GM18502 (cell line): Measurements from ENCODE around the gene LONP2.
"Not testable (repeated sequence)": the region's sequence is repeated elsewhere in the genome, so short reads cannot be mapped to it uniquely, and the experiment has no call there.

ENCODE experiments used
- ATAC-seq: cut with Tn5 transposase; IDR thresholded peaks from one replicate; pipeline ENCODE4 v1.9.1; 2021; ENCODE audit warnings: mild to moderate bottlenecking; ENCODE audit not compliant: unreplicated experiment, poor library complexity

Gene LONP2

GRCh38 chr16:48234630-48235029 is 9.5 kb upstream of the LONP2 start:
- ATAC-seq, result no peak

GRCh38 chr16:48235058-48235555 is 9.0 kb upstream of the LONP2 start:
- no peak for ATAC-seq

GRCh38 chr16:48235556-48236136 is 8.5 kb upstream of the LONP2 start:
- ATAC-seq, result no peak

GRCh38 chr16:48236286-48236685 is 7.8 kb upstream of the LONP2 start:
- no peak for ATAC-seq

GRCh38 chr16:48240147-48240546 is 4.0 kb upstream of the LONP2 start:
- ATAC-seq, result not testable (repeated sequence)

GRCh38 chr16:48244863-48245195 is 729 bp downstream of the LONP2 start:
- no peak for ATAC-seq

GRCh38 chr16:48246066-48246465 is 2.0 kb downstream of the LONP2 start:
- no peak for ATAC-seq

- no peak for ATAC-seq
These were observed 3.2 kb downstream of the LONP2 start, which contains the start of gene ABCC11 for GRCh38 chr16:48247311-48247710. Gene ABCC11, minus strand, starts transcription at chr16:48247539. Its CDS starts 15,618 bp downstream, at chr16:48231921.

GRCh38 chr16:48250520-48251278 is 6.6 kb downstream of the LONP2 start:
- ATAC-seq, result no peak

- no peak for ATAC-seq
These were observed 7.9 kb downstream of the LONP2 start for GRCh38 chr16:48252013-48252412.

- ATAC-seq, result no peak
These were observed 12.6 kb downstream of the LONP2 start for GRCh38 chr16:48256579-48257177.

- ATAC-seq, result no peak
These were observed 17.5 kb downstream of the LONP2 start for GRCh38 chr16:48261569-48261968.

- no peak for ATAC-seq
These were observed 18.5 kb downstream of the LONP2 start for GRCh38 chr16:48262631-48263030.

GRCh38 chr16:48269011-48269410 is 24.9 kb downstream of the LONP2 start:
- ATAC-seq, result no peak

GRCh38 chr16:48271728-48272127 is 27.6 kb downstream of the LONP2 start:
- ATAC-seq, result no peak

- ATAC-seq, result no peak
These were observed 28.8 kb downstream of the LONP2 start for GRCh38 chr16:48272837-48273421.

- no peak for ATAC-seq
These were observed 30.4 kb downstream of the LONP2 start for GRCh38 chr16:48274476-48274875.

GRCh38 chr16:48276102-48276501 is 32.0 kb downstream of the LONP2 start:
- ATAC-seq, result no peak

- no peak for ATAC-seq
These were observed 33.1 kb downstream of the LONP2 start for GRCh38 chr16:48277158-48277557.

- ATAC-seq, result no peak
These were observed 35.1 kb downstream of the LONP2 start for GRCh38 chr16:48279199-48279598.

GRCh38 chr16:48280546-48280945 is 36.4 kb downstream of the LONP2 start:
- no peak for ATAC-seq
